Hepatocyte (in vitro differentiated cells): ENCODE results near the gene CHAC1. TPM values are rescaled to one million over a fixed set of nuclear protein-coding genes. Genes with fewer than 3 reads are reported as not detected.

ENCODE experiments used
- DNase-seq: peaks from one replicate; pipeline ENCODE4 v3.0.0-alpha.2; 2016; ENCODE audit warnings: low spot score
- H2AFZ ChIP-seq: fragments of 200-600 bp; sonication (generic); 2 replicates; pipeline ENCODE4 v1.6.0; 2016; ENCODE audit warnings: antibody characterized with exemption, mild to moderate bottlenecking
- H3K27ac ChIP-seq: fragments of 200-600 bp; sonication (generic); 2 replicates; pipeline ENCODE4 v1.5.1; 2016; ENCODE audit warnings: mild to moderate bottlenecking
- H3K27me3 ChIP-seq: fragments of 200-600 bp; sonication (generic); 2 replicates; pipeline ENCODE4 v1.6.1; 2016
- H3K36me3 ChIP-seq: fragments of 200-600 bp; sonication (generic); replicated peaks from 2 replicates; pipeline ENCODE4 v1.5.1; 2016; ENCODE audit warnings: low read depth; ENCODE audit not compliant: insufficient read depth
- H3K4me1 ChIP-seq: fragments of 200-600 bp; sonication (generic); 2 replicates; pipeline ENCODE4 v1.5.1; 2016; ENCODE audit warnings: mild to moderate bottlenecking, moderate library complexity; ENCODE audit not compliant: insufficient read depth
- H3K4me2 ChIP-seq: fragments of 200-600 bp; sonication (generic); 2 replicates; pipeline ENCODE4 v1.6.0; 2016
- H3K4me3 ChIP-seq: fragments of 200-600 bp; sonication (generic); 2 replicates; pipeline ENCODE4 v1.5.1; 2016; ENCODE audit warnings: mild to moderate bottlenecking
- H3K79me2 ChIP-seq: fragments of 200-600 bp; sonication (generic); 2 replicates; pipeline ENCODE4 v1.6.0; 2017; ENCODE audit warnings: mild to moderate bottlenecking
- H3K9me2 ChIP-seq: fragments of 200-600 bp; sonication (generic); replicated peaks from 2 replicates; pipeline ENCODE4 v1.6.0; 2017; ENCODE audit warnings: mild to moderate bottlenecking; ENCODE audit not compliant: insufficient read depth
- H3K9me3 ChIP-seq: fragments of 200-600 bp; sonication (generic); 2 replicates; pipeline ENCODE4 v1.5.1; 2016; ENCODE audit warnings: low read depth, mild to moderate bottlenecking
- H4K20me1 ChIP-seq: fragments of 200-600 bp; sonication (generic); 2 replicates; pipeline ENCODE4 v1.6.0; 2016; ENCODE audit warnings: mild to moderate bottlenecking; ENCODE audit not compliant: insufficient read depth, poor library complexity, severe bottlenecking
- EZH2 ChIP-seq: fragments of 200-600 bp; sonication (generic); IDR thresholded peaks from 2 replicates; pipeline ENCODE4 v1.6.1; 2016; ENCODE audit warnings: antibody characterized with exemption, mild to moderate bottlenecking, borderline replicate concordance
- EZH2phosphoT487 ChIP-seq: fragments of 200-600 bp; sonication (generic); IDR thresholded peaks from one replicate; pipeline ENCODE4 v1.6.1; 2018; ENCODE audit warnings: antibody characterized with exemption, mild to moderate bottlenecking, low read depth, moderate library complexity; ENCODE audit not compliant: unreplicated experiment, severe bottlenecking
- WGBS: methylation state at CpG from one replicate; pipeline ENCODE4 v1.1.6; 2016; ENCODE audit warnings: low lambda C conversion rate; ENCODE audit errors: missing lambda C conversion rate; 5-methylcytosine and 5-hydroxymethylcytosine counted together
- polyA plus RNA-seq: library from polyadenylated mRNA; unstranded; fragments of >200 nt; fragmentation: Nextera tagmentation; extraction: Ambion mirVana; gene quantifications from 2 replicates; pipeline ENCODE4 v1.2.1, GENCODE V29; 2016
- total RNA-seq: library from RNA; depleted of rRNA; stranded (reverse); fragments of >200 nt; gene quantifications from 2 replicates; pipeline ENCODE4 v1.2.3, GENCODE V29; 2014
- TF ChIP-seq, protein P1 (sequence below): fragments of 200-600 bp; sonication (generic); IDR thresholded peaks from 2 replicates; pipeline ENCODE4 v1.5.1; 2016; ENCODE audit warnings: antibody characterized with exemption, mild to moderate bottlenecking; ENCODE audit not compliant: poor library complexity

Gene CHAC1
- total and polyA plus RNA-seq, 2 experiments from 2014 or later = 16.2 to 22.1 TPM

DNA sequence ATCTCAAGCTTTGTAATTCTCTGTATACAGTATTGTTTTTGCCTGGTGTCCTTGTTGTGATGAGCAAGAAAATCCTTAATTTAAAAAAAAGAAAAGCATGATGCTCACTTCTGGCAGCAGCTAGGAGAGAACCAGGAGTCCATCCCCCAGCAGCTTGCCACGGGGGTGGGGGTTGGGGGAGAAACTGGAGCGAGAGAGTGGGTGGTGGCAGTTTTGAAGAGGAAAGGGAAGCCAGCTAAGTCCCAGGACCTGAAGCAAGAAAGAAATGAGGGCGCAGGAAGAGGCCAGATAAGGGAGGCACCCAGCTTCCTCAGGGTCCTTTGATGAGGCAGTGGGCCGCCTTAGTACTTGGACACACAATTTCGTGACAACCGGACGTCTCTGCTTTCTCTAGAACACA, 23.5 kb downstream of the CHAC1 start:
- H3K4me3 ChIP-seq = no peak overlapping the region
- H3K9me3 ChIP-seq = no peaks in the 10 kb centered on the region
- no peak for DNase-seq
- no peaks in the 10 kb centered on the region for H3K4me1 ChIP-seq
- H3K9me2 ChIP-seq = no peaks in the 10 kb centered on the region
- 91% methylated on average over 7 of the region's 7 CpGs for WGBS
- H3K27me3 ChIP-seq = no peaks in the 10 kb centered on the region
- no peak overlapping the region for H3K27ac ChIP-seq
- no peak overlapping the region for H3K4me2 ChIP-seq
- TF ChIP-seq, protein P1, sequence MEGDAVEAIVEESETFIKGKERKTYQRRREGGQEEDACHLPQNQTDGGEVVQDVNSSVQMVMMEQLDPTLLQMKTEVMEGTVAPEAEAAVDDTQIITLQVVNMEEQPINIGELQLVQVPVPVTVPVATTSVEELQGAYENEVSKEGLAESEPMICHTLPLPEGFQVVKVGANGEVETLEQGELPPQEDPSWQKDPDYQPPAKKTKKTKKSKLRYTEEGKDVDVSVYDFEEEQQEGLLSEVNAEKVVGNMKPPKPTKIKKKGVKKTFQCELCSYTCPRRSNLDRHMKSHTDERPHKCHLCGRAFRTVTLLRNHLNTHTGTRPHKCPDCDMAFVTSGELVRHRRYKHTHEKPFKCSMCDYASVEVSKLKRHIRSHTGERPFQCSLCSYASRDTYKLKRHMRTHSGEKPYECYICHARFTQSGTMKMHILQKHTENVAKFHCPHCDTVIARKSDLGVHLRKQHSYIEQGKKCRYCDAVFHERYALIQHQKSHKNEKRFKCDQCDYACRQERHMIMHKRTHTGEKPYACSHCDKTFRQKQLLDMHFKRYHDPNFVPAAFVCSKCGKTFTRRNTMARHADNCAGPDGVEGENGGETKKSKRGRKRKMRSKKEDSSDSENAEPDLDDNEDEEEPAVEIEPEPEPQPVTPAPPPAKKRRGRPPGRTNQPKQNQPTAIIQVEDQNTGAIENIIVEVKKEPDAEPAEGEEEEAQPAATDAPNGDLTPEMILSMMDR = no peak
- TF ChIP-seq EZH2 = no peak
- TF ChIP-seq EZH2phosphoT487 = no peak
- no peak overlapping the region for H2AFZ ChIP-seq
- H4K20me1 ChIP-seq = no peaks in the 10 kb centered on the region
- no peaks in the 10 kb centered on the region for H3K36me3 ChIP-seq
- no peaks in the 10 kb centered on the region for H3K79me2 ChIP-seq

DNA sequence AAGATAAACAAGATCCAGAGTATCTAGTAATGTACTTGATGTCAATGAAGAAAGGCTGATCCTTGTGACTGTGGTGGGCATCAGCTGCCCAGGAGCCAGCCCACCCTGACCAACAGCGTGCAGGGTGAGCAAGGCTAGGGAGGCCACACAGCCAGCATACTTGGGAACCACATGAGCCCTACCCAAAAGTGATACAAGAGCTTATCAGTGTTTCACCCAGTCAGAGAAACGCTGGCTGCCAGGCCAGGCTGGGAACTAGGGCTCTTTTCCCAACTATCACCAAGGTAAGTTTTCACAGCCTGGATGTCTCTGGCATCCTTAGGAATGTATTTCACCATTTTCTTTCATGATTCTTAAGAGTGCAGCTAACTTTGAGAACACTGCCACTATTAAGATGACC, 24.9 kb downstream of the CHAC1 start:
- Histone ChIP-seq H3K9me3 (no peaks in the 10 kb centered on the region), H3K36me3 (no peaks in the 10 kb centered on the region), H3K27me3 (no peaks in the 10 kb centered on the region), H3K4me2 (no peak overlapping the region), H3K9me2 (no peaks in the 10 kb centered on the region), H4K20me1 (no peaks in the 10 kb centered on the region), H3K4me3 (no peak overlapping the region), H3K4me1 (no peaks in the 10 kb centered on the region), H2AFZ (no peak overlapping the region), H3K79me2 (no peaks in the 10 kb centered on the region), H3K27ac (no peak overlapping the region)
- WGBS = 76% methylated on average over 2 of the region's 2 CpGs
- no peak for DNase-seq
- TF ChIP-seq EZH2 = no peak
- TF ChIP-seq EZH2phosphoT487 = no peak
- TF ChIP-seq, protein P1 = no peak

DNA sequence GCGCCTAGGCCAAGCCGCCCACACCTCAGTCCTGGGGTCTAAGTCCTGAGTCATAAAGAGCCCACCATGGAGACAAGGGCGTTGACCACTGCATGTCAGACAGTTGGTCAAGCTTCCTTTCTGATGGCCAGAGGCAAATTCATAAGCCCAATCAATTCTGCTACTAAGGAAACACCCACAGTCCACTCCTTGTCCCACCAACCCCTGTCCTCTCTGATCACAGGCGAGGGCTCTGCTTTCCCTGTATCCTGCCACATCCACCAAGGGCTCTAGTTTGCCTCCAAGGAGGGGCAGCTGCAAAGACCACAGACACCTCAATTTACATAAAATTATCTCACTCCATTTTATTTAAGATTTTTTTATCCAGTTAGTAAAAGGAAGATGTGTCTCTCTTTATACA, 25.3 kb downstream of the CHAC1 start:
- H2AFZ ChIP-seq = no peak overlapping the region
- H3K4me3 ChIP-seq = no peak overlapping the region
- H3K79me2 ChIP-seq = no peaks in the 10 kb centered on the region
- H3K4me1 ChIP-seq = no peaks in the 10 kb centered on the region
- 98% methylated on average over 4 of the region's 4 CpGs for WGBS
- no peak overlapping the region for H3K4me2 ChIP-seq
- TF ChIP-seq EZH2 (no peak), EZH2phosphoT487 (no peak)
- TF ChIP-seq, protein P1 = no peak
- no peaks in the 10 kb centered on the region for H3K9me2 ChIP-seq
- DNase-seq = no peak
- no peak overlapping the region for H3K27ac ChIP-seq
- H3K36me3 ChIP-seq = no peaks in the 10 kb centered on the region
- H4K20me1 ChIP-seq = no peaks in the 10 kb centered on the region
- H3K9me3 ChIP-seq = no peaks in the 10 kb centered on the region
- H3K27me3 ChIP-seq = no peaks in the 10 kb centered on the region

DNA sequence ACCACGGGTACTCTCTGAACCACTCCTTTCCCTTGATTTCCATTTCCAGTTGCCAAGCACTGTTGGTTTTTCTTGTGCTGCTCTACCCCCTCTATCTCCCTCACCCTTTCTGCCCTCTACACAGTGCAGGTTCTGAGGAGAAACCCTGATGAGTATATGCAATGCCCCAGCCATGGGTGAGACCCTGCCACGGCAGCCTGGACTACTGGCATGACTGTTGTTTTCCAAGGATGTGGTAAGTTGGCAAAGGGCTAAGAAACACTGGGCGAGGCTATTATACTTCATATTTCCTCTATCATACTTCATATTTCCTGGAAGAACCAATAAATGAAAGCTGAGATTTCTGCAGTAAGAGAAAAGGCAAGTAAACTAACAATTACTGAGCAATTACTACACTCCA, 27.9 kb downstream of the CHAC1 start:
- no peaks in the 10 kb centered on the region for H3K4me1 ChIP-seq
- no peaks in the 10 kb centered on the region for H3K27me3 ChIP-seq
- DNase-seq = no peak
- no peak overlapping the region for H2AFZ ChIP-seq
- H3K9me2 ChIP-seq = no peaks in the 10 kb centered on the region
- WGBS = 89% methylated on average over 3 of the region's 3 CpGs
- H3K79me2 ChIP-seq = no peaks in the 10 kb centered on the region
- no peak overlapping the region for H3K27ac ChIP-seq
- no peaks in the 10 kb centered on the region for H3K9me3 ChIP-seq
- TF ChIP-seq EZH2 (no peak), EZH2phosphoT487 (no peak)
- TF ChIP-seq, protein P1 = no peak
- H3K36me3 ChIP-seq = no peaks in the 10 kb centered on the region
- no peaks in the 10 kb centered on the region for H4K20me1 ChIP-seq
- H3K4me3 ChIP-seq = no peak overlapping the region
- no peak overlapping the region for H3K4me2 ChIP-seq
